PC-9 (cell line): Measurements from ENCODE around the gene TAF4. TPM values are rescaled to one million over a fixed set of nuclear protein-coding genes. Genes with fewer than 3 reads are reported as not detected.
A peak's percentile ranks its signal among the peaks of the same experiment; 100 is the strongest.

Source experiments
- BruUV-seq: library from RNA; stranded (reverse); fragments of 400-500 nt; replicated peaks from 2 replicates; lab custom pipeline; 2021; lab: Mats Ljungman, UMichigan
- CTCF ChIA-PET: fragments of 300-600 bp; sonication (Branson Sonifier 250); formaldehyde crosslinking; loops from one replicate; lab custom pipeline; 2022; ENCODE audit warnings: antibody characterized with exemption; lab: Charles Lee
- POLR2A ChIA-PET: fragments of 300-600 bp; sonication (Branson Sonifier 250); formaldehyde crosslinking; loops from one replicate; lab custom pipeline; 2022; ENCODE audit warnings: antibody characterized with exemption; ENCODE audit not compliant: unreplicated experiment; lab: Charles Lee
- DNase-seq, 2 experiments: peaks; one replicate each; pipeline versions ENCODE4 v3.0.0 to v3.0.0-alpha.2; 2015 to 2022; ENCODE audit warnings: mixed read lengths in 1 of 2
- H2AFZ ChIP-seq: fragments of 200-600 bp; sonication (generic); 2 replicates; pipeline ENCODE4 v1.8.1; 2017; ENCODE audit warnings: antibody characterized with exemption
- H3F3A ChIP-seq: fragments of 200-600 bp; sonication (generic); 2 replicates; pipeline ENCODE4 v1.8.1; 2017; ENCODE audit warnings: antibody characterized with exemption, mild to moderate bottlenecking, low read depth; ENCODE audit not compliant: insufficient read depth
- H3K27ac ChIP-seq: fragments of 200-600 bp; sonication (generic); 2 replicates; pipeline ENCODE4 v1.6.1; 2016; ENCODE audit warnings: mixed run types
- H3K27me3 ChIP-seq: fragments of 200-600 bp; sonication (generic); 2 replicates; pipeline ENCODE4 v1.6.1; 2016; ENCODE audit warnings: low read depth, mixed run types; ENCODE audit not compliant: insufficient read depth
- H3K36me3 ChIP-seq: fragments of 200-600 bp; sonication (generic); 2 replicates; pipeline ENCODE4 v1.6.1; 2016; ENCODE audit warnings: low read depth, mixed run types
- H3K4me1 ChIP-seq: fragments of 200-600 bp; sonication (generic); replicated peaks from 2 replicates; pipeline ENCODE4 v1.6.1; 2016; ENCODE audit warnings: mixed run types; ENCODE audit not compliant: insufficient read depth
- H3K4me2 ChIP-seq: fragments of 200-600 bp; sonication (generic); 2 replicates; pipeline ENCODE4 v1.6.1; 2017; ENCODE audit warnings: mixed run types
- H3K4me3 ChIP-seq: fragments of 200-600 bp; sonication (generic); 2 replicates; pipeline ENCODE4 v1.6.1; 2016; ENCODE audit warnings: mixed run types
- H3K79me2 ChIP-seq: fragments of 200-600 bp; sonication (generic); 2 replicates; pipeline ENCODE4 v1.6.1; 2017; ENCODE audit warnings: low read depth, mixed run types
- H3K9me2 ChIP-seq: fragments of 200-600 bp; sonication (generic); 2 replicates; pipeline ENCODE4 v1.8.1; 2017; ENCODE audit warnings: mild to moderate bottlenecking; ENCODE audit not compliant: insufficient read depth
- H3K9me3 ChIP-seq: fragments of 200-600 bp; sonication (generic); 2 replicates; pipeline ENCODE4 v1.8.1; 2016; ENCODE audit warnings: low read depth; ENCODE audit not compliant: insufficient read depth
- H4K20me1 ChIP-seq: fragments of 200-600 bp; sonication (generic); 2 replicates; pipeline ENCODE4 v1.8.1; 2017; ENCODE audit not compliant: insufficient read depth
- CTCF ChIP-seq: fragments of 200-600 bp; sonication (generic); conservative IDR thresholded peaks from 2 replicates; pipeline ENCODE4 v1.6.1; 2017; ENCODE audit warnings: mixed run types, antibody characterized with exemption, mild to moderate bottlenecking, moderate library complexity
- EZH2 ChIP-seq: fragments of 200-600 bp; sonication (generic); IDR thresholded peaks from 2 replicates; pipeline ENCODE4 v1.8.0; 2017; ENCODE audit warnings: antibody characterized with exemption, low read depth
- intact Hi-C: fragments of 100-400 bp; cut with micrococcal nuclease; formaldehyde crosslinking; loops from one replicate; pipeline ENCODE4 v1.10.0; 2022; ENCODE audit not compliant: unreplicated experiment
- total RNA-seq: library from RNA; stranded (reverse); gene quantifications from 2 replicates; pipeline ENCODE4 v1.2.3, GENCODE V29; 2021

The TAF4 gene
- total RNA-seq, 1 experiment from 2014 or later: 32.5 TPM

GRCh38 chr20:62010551-62011402 lies 54.9 kb downstream of the TAF4 start:
- Histone ChIP-seq H3K4me1 (no peaks in the 10 kb centered on the region), H3K27me3 (no peaks in the 10 kb centered on the region), H3K36me3 (no peaks in the 10 kb centered on the region), H3K4me3 (no peak overlapping the region), H4K20me1 (peaks cover 26% of the 10 kb centered on the region), H3K4me2 (no peak overlapping the region), H3K79me2 (no peaks in the 10 kb centered on the region), H3K27ac (no peak overlapping the region), H2AFZ (no peak overlapping the region), H3K9me2 (no peaks in the 10 kb centered on the region), H3K9me3 (no peaks in the 10 kb centered on the region), H3F3A (peaks cover 5% of the 10 kb centered on the region; the same call in 1 of the 2 replicates)
- no TSS peak for BruUV-seq
- intact Hi-C loops: loop anchor here (1.0 to 10.0 kb wide), 4 partner anchors 112 to 394 kb away; partner anchors contain the start of genes CABLES2 and LSM14B
- ChIA-PET CTCF (interaction anchor here (0.5 to 1.0 kb wide), 6 partner anchors 119 to 290 kb away, joined by 3 to 18 read pairs (median 3); no protein-coding TSS in a partner anchor), POLR2A (interaction anchor here (0.5 to 0.6 kb wide), 3 partner anchors 18 to 459 kb away, joined by 5 to 7 read pairs (median 6); no protein-coding TSS in a partner anchor)
- TF ChIP-seq CTCF: peak; percentile 93
- TF ChIP-seq EZH2: no peak
- peak in 1 of 2 experiments; percentile 57 for DNase-seq

GRCh38 chr20:62009869-62010445 lies 55.7 kb downstream of the TAF4 start:
- Histone ChIP-seq H3F3A (peaks cover 5% of the 10 kb centered on the region; the same call in 1 of the 2 replicates), H3K27ac (no peak overlapping the region), H3K9me3 (no peaks in the 10 kb centered on the region), H3K36me3 (no peaks in the 10 kb centered on the region), H4K20me1 (peaks cover 18% of the 10 kb centered on the region), H2AFZ (no peak overlapping the region), H3K4me3 (no peak overlapping the region), H3K4me1 (no peaks in the 10 kb centered on the region), H3K9me2 (no peaks in the 10 kb centered on the region), H3K4me2 (no peak overlapping the region), H3K27me3 (no peaks in the 10 kb centered on the region), H3K79me2 (no peaks in the 10 kb centered on the region)
- TF ChIP-seq CTCF (no peak), EZH2 (no peak)
- CTCF ChIA-PET: no interaction called here
- POLR2A ChIA-PET: interaction anchor here (0.5 kb wide), 1 partner anchor 460 kb away, joined by 7 read pairs; no protein-coding TSS in a partner anchor
- no peak for DNase-seq
- intact Hi-C loops: loop anchor here (1.0 to 10.0 kb wide), 4 partner anchors 112 to 395 kb away; partner anchors contain the start of genes CABLES2 and LSM14B
- no TSS peak for BruUV-seq

GRCh38 chr20:62009322-62009721 lies 56.4 kb downstream of the TAF4 start:
- Histone ChIP-seq H3K79me2 (no peaks in the 10 kb centered on the region), H3F3A (peaks cover 5% of the 10 kb centered on the region; the same call in 1 of the 2 replicates), H3K4me1 (no peaks in the 10 kb centered on the region), H2AFZ (no peak overlapping the region), H3K4me2 (no peak overlapping the region), H3K27ac (no peak overlapping the region), H3K27me3 (no peaks in the 10 kb centered on the region), H4K20me1 (peaks cover 12% of the 10 kb centered on the region), H3K9me2 (no peaks in the 10 kb centered on the region), H3K4me3 (no peak overlapping the region), H3K9me3 (no peaks in the 10 kb centered on the region), H3K36me3 (no peaks in the 10 kb centered on the region)
- intact Hi-C loops: no loop called here
- no TSS peak for BruUV-seq
- no peak for DNase-seq
- CTCF ChIA-PET: no interaction called here
- TF ChIP-seq EZH2: no peak
- TF ChIP-seq CTCF: no peak
- POLR2A ChIA-PET: no interaction called here
